Central memory CD8-positive, alpha-beta T cell (primary cell): Measurements from ENCODE around the gene MED12L.

Source experiments
- ATAC-seq: fragments of 150-1000 bp; cut with Tn5 transposase; replicated peaks from 2 replicates; pipeline ENCODE4 v1.10.0; 2022; ENCODE audit warnings: mild to moderate bottlenecking, moderate FRiP score, moderate number of reproducible peaks; ENCODE audit not compliant: poor library complexity, severe bottlenecking; ENCODE audit errors: extremely low read depth
- DNase-seq, 2 donors: peaks; one replicate each; pipeline ENCODE4 v3.0.0; 2021; ENCODE audit warnings: low spot score in 2 of 2
- H3K27ac Mint-ChIP-seq: one replicate; pipeline ENCODE4 v1.8.0; 2022; ENCODE audit warnings: low read depth, mild to moderate bottlenecking, moderate library complexity, mixed read lengths
- H3K27me3 Mint-ChIP-seq: one replicate; pipeline ENCODE4 v1.8.0; 2022; ENCODE audit warnings: mixed read lengths
- H3K36me3 Mint-ChIP-seq: one replicate; pipeline ENCODE4 v1.8.0; 2022; ENCODE audit warnings: mild to moderate bottlenecking, moderate library complexity, mixed read lengths; ENCODE audit not compliant: insufficient read depth
- H3K4me1 Mint-ChIP-seq: one replicate; pipeline ENCODE4 v1.8.0; 2022; ENCODE audit warnings: mixed read lengths
- H3K4me3 Mint-ChIP-seq: one replicate; pipeline ENCODE4 v1.8.0; 2022; ENCODE audit warnings: mild to moderate bottlenecking, moderate library complexity, mixed read lengths
- H3K9me3 Mint-ChIP-seq: one replicate; pipeline ENCODE4 v1.8.0; 2022; ENCODE audit warnings: mixed read lengths

MED12L gene

DNA sequence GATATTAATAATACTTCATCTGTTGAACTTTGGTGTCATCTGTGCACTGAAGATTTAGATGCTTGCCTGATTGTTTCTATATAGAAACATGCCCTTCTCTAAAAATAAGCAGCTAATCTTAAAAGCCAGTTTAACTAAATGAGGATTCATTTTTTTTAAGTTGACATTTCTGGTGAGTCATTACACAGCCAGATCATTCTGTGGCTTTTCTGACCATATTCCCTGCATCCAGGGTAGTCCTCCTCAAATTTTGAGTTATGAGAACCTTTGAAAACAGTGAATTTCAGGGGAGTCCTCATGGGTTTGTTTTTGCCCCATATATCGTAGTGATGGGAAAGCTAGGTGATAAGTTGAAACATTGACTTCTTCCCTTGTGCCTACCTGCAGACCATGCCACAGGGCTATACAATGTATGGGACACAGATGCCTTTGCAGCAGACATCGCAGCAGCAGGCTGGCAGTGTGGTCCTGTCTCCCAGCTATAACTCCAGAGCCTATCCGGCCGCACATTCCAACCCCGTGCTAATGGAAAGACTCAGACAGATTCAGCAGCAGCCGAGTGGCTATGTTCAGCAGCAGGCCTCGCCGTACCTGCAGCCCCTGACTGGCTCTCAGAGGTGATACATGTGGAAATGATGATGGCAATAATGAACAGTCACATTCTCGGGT is 325.6 kb downstream of the MED12L start:
- no peaks in the 10 kb centered on the region for H3K36me3 Mint-ChIP-seq
- DNase-seq (no peak), ATAC-seq (no peak)
- H3K4me1 Mint-ChIP-seq = no peaks in the 10 kb centered on the region
- H3K27ac Mint-ChIP-seq = no peak overlapping the region
- H3K27me3 Mint-ChIP-seq = peaks cover 25% of the 10 kb centered on the region
- H3K9me3 Mint-ChIP-seq = no peaks in the 10 kb centered on the region
- H3K4me3 Mint-ChIP-seq = no peak overlapping the region

DNA sequence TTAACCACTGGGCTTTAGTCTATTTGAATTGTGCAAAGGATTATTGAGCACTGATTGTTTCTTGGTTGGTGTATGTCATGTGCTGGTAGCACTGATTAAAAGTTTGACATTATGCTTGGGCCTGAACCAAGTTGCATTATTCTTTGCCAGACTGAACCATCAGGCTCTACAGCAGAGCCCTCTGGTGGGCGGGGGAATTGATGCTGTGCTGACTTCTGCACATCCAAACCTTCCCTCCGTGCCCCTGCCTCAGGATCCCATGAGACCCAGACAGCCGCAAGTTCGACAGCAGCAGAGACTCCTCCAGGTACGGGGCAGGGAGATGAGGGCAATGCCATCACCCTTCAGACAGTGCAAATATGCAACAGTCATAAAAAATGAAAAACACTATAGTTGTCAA is 327.5 kb downstream of the MED12L start:
- no peak overlapping the region for H3K4me3 Mint-ChIP-seq
- DNase-seq (no peak), ATAC-seq (no peak)
- H3K4me1 Mint-ChIP-seq = no peaks in the 10 kb centered on the region
- no peak overlapping the region for H3K27ac Mint-ChIP-seq
- peaks cover 11% of the 10 kb centered on the region for H3K27me3 Mint-ChIP-seq
- H3K9me3 Mint-ChIP-seq = no peaks in the 10 kb centered on the region
- H3K36me3 Mint-ChIP-seq = no peaks in the 10 kb centered on the region

DNA sequence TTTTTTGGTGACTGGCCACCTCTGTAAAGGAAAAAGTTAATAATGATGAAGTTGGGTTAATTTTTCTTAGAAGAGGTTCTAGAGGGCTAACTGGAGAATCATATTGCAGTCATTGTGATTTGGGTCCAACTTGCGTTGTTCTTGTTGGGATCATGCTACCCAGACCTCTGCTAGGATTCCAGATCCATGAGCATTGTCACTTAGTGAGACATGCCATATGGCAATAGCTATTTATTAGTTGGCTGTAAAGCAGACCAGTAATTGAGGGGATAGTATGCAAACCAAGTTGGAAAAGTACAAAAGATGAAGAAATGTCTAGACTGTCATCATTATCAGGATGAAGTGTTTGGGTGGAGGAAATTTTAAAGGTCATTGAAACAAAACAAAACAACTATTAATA is 329.8 kb downstream of the MED12L start:
- no peaks in the 10 kb centered on the region for H3K4me1 Mint-ChIP-seq
- H3K9me3 Mint-ChIP-seq = no peaks in the 10 kb centered on the region

DNA sequence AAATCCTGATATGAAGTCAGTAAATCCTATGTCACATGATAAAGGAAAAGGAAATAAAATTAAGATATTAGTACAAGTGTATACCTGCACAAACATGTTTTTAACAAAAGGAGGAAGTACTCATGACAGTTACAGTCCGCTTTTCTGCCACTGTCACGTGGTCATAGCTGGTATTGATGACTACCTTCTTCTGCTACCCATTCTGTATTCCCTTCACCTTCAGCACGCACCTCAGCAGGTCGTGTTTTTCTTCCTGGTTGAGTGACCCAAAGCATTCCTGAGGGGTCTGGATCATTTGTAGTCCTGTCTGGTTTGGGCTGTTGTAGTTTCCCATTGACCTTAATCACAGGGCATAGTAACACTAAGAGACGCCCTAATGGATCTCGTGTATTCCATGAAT is 334.3 kb downstream of the MED12L start:
- Mint-ChIP-seq H3K4me3 (no peak overlapping the region), H3K27ac (no peak overlapping the region), H3K27me3 (no peaks in the 10 kb centered on the region), H3K9me3 (no peaks in the 10 kb centered on the region), H3K36me3 (no peaks in the 10 kb centered on the region), H3K4me1 (no peaks in the 10 kb centered on the region)
- ATAC-seq = no peak
- DNase-seq = no peak

More for the DNA sequence above, 329.8 kb downstream of the MED12L start:
- no peaks in the 10 kb centered on the region for H3K36me3 Mint-ChIP-seq
- H3K27ac Mint-ChIP-seq = no peak overlapping the region
- DNase-seq (no peak), ATAC-seq (no peak)
- no peaks in the 10 kb centered on the region for H3K27me3 Mint-ChIP-seq
- no peak overlapping the region for H3K4me3 Mint-ChIP-seq

DNA sequence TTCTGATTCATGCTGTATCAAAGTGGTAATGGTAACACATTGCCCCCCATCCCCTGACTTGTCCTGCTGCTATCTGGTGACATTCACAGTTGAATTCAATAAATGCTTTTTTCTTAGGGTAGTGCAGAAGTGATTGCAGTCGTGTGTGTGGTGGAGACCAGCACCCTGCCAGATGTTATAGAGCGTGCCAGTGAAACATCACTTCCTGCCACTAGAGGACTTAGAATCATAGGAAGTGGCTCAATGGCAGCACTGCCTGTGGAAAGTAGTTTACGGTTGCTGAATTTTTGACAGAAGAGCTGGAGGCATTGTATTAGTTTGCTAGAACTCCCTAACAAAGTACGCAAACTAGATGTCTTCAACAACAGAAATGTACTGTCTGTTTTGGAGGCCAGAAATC is 336.5 kb downstream of the MED12L start:
- no peak for DNase-seq
- H3K9me3 Mint-ChIP-seq = no peaks in the 10 kb centered on the region
- H3K4me1 Mint-ChIP-seq = no peaks in the 10 kb centered on the region
- peaks cover 9% of the 10 kb centered on the region for H3K27me3 Mint-ChIP-seq
- no peaks in the 10 kb centered on the region for H3K36me3 Mint-ChIP-seq
- ATAC-seq = no peak
- no peak overlapping the region for H3K4me3 Mint-ChIP-seq
- no peak overlapping the region for H3K27ac Mint-ChIP-seq

DNA sequence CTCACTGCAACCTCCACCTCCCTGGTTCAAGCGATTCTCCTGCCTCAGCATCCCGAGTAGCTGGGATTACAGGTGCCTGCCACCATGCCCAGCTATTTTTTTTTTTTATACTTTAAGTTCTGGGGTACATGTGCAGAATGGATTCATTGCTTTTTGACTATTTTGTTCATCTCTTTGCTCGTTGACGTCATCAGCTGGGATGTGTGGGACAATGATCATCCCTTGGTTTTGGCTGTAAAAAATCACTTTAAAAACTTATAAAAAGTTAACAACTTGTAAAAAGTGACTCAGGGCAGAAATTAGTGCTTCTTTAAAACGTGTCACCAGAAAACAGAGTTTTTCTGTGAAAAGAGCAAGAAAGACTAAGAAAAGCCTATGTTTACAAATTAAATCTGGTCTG is 337.6 kb downstream of the MED12L start:
- peaks cover 9% of the 10 kb centered on the region for H3K27me3 Mint-ChIP-seq
- H3K4me3 Mint-ChIP-seq = no peak overlapping the region
- ATAC-seq (no peak), DNase-seq (no peak)
- no peaks in the 10 kb centered on the region for H3K9me3 Mint-ChIP-seq
- no peaks in the 10 kb centered on the region for H3K4me1 Mint-ChIP-seq
- no peaks in the 10 kb centered on the region for H3K36me3 Mint-ChIP-seq
- no peak overlapping the region for H3K27ac Mint-ChIP-seq

DNA sequence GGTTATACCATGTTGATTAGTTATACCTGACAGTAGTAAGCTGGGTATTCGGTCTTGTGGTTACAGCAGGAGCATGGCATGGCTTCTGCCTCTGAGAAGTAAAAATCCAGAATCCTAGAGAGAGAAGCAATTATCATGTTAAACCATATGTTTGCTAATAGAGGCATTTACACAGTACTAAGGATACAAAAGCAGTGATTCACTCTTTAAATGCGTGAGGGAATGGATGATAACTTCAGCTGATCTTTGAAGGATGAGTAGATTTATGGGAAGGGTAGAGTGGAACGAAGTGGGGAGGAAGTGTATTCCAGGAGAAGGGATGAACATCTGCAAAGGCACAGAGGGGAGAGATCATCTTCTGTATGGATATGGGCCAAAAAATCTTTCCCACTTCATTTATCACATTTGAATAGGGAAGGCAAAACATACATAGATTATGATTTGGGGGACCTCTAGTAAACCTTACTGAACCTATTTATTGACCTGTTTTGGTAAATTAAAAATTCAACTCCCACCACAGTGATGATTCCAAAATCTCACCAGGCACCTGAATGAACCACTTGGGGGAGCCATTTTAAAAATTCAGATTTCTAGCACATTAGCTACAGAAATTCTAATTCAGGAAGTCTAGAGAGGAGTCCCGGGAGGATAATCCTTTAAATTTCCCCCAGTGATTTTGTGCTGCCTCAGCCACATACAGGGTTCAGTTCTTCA is 340.3 kb downstream of the MED12L start:
- Mint-ChIP-seq H3K27ac (no peak overlapping the region), H3K9me3 (no peaks in the 10 kb centered on the region), H3K36me3 (no peaks in the 10 kb centered on the region), H3K27me3 (peaks cover 20% of the 10 kb centered on the region), H3K4me1 (no peaks in the 10 kb centered on the region), H3K4me3 (no peak overlapping the region)
- DNase-seq (no peak), ATAC-seq (no peak)

DNA sequence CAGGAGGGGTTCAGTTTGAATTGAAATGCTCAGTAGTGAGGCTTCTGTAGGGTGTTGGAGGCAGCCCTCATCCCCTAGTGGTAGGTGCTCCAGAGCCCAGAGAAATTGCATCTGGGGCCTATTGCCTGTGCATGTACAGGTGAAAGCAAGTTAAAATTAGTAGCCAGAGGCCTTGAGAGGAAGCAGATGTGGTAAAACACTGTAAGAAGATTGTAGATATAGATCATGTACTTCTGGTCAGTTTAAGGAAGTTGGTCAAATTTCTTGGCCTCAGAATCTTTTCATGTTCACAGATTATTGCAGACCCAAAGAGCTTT is 340.8 kb downstream of the MED12L start:
- ATAC-seq (no peak), DNase-seq (no peak)
- H3K27me3 Mint-ChIP-seq = peaks cover 25% of the 10 kb centered on the region
- H3K27ac Mint-ChIP-seq = no peak overlapping the region
- H3K4me3 Mint-ChIP-seq = no peak overlapping the region
- H3K4me1 Mint-ChIP-seq = no peaks in the 10 kb centered on the region
- no peaks in the 10 kb centered on the region for H3K9me3 Mint-ChIP-seq
- no peaks in the 10 kb centered on the region for H3K36me3 Mint-ChIP-seq

DNA sequence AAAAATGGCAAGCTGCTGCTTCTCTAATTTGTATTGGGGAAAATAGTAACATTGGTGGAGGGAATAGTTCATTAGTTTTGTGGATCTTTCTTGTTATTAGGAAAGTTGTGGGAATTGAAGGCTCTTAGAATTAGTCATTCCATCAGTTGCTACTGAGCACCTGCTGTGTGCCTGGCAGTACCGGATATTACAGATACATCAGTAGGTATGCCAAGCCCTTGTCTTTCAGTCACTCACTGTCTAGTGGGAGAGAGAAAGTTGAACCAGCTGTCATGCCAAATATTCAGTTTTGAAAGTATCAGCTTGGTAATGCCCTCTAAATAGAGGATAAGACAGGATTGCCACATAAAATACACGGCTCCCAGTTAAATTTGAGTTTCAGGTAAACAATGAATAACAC is 342.9 kb downstream of the MED12L start:
- no peaks in the 10 kb centered on the region for H3K36me3 Mint-ChIP-seq
- H3K27ac Mint-ChIP-seq = no peak overlapping the region
- no peaks in the 10 kb centered on the region for H3K9me3 Mint-ChIP-seq
- H3K4me1 Mint-ChIP-seq = no peaks in the 10 kb centered on the region
- ATAC-seq = no peak
- no peak overlapping the region for H3K4me3 Mint-ChIP-seq
- no peak for DNase-seq
- H3K27me3 Mint-ChIP-seq = peaks cover 28% of the 10 kb centered on the region

DNA sequence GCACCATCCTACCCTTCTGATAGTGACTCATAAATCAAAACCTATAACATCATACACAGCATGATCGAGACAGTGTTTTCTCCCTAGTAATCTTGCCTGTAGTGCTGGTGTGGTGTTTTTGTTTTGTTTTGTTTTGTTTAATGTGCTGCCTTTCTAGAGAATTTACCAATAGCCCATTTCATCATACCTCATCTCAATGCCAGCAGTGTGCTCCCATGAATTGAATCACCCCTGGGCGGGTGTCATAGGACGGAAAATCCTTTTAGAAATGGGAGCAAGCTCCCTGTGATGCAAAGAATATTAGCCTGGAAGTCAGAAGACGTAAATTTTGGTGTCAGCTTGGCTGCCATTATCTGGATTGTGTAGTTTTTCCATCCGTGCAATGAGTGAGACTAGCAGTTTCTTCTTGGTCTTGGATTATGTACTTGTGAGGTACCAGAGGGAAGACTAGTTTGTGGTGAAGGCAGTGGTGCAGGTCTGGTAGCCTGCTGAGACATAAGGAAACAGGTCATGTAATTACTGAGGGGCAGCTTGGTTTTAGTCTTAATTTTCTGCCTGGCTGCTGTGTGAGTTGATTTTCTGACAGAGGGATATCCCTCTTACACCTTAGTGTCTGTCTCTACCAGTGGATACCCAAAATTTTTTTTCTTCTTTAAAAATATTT is 345.5 kb downstream of the MED12L start:
- H3K36me3 Mint-ChIP-seq = no peaks in the 10 kb centered on the region
- no peaks in the 10 kb centered on the region for H3K9me3 Mint-ChIP-seq
- H3K27ac Mint-ChIP-seq = no peak overlapping the region
- H3K4me3 Mint-ChIP-seq = no peak overlapping the region
- DNase-seq = no peak
- no peaks in the 10 kb centered on the region for H3K4me1 Mint-ChIP-seq
- no peak for ATAC-seq
- peaks cover 21% of the 10 kb centered on the region for H3K27me3 Mint-ChIP-seq

DNA sequence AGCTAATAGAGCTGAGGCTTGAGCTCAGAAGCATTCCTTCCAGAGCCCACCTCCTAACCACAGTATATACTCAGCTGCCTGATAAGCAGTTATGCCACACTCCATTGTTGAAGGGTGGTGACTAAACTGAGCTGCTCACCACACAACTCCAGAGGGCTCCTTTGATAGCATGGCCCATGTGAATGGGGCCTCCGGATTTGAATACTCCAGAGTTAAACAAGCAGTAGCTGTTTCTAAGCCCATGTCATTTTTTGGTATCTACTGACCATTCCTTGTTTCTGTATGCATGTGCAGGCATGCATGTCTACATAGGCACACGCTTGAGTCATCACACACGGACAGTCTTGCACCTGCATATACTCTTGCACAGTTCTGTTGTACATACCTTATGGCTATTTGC is 346.5 kb downstream of the MED12L start:
- Mint-ChIP-seq H3K36me3 (no peaks in the 10 kb centered on the region), H3K27me3 (peaks cover 19% of the 10 kb centered on the region), H3K27ac (no peak overlapping the region), H3K4me1 (no peaks in the 10 kb centered on the region), H3K9me3 (no peaks in the 10 kb centered on the region), H3K4me3 (no peak overlapping the region)
- ATAC-seq (no peak), DNase-seq (no peak)

DNA sequence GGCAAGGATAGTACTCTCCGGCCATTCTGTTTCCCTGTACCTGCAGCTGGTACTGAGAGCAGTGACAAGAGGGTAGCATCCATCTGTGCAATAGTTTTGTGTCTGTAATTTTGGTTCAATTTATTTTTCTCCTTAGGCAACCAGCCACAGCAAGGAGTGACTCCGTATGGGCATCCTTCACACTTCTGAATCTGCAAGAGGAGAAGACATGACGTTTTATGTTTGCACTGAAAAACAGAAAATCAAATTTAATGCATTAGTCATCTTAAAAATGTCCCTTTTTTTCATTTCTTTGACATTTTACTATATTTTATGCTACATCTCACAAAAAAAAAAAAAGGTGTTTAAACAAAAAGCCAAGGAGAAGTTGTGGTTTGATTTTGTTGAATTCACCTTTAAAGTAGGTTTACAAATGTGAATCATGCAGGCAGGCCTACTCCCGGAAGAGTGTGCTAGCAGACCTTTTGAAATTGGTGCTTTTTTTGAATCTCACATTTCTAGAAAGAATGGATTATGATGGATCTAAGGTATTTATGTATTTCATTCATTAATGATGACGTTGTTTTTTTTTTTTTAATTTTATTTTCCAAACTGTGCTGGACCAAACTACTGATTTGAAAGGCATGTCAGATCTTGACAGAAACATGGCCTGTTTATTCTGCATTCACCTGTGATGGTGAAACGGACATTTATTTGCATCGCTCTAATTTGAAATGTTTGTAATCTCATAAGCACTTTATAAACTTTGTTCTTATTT is 347.3 kb downstream of the MED12L start:
- H3K36me3 Mint-ChIP-seq = no peaks in the 10 kb centered on the region
- no peaks in the 10 kb centered on the region for H3K9me3 Mint-ChIP-seq
- DNase-seq = no peak
- ATAC-seq = no peak
- no peaks in the 10 kb centered on the region for H3K4me1 Mint-ChIP-seq
- H3K27ac Mint-ChIP-seq = no peak overlapping the region
- H3K4me3 Mint-ChIP-seq = no peak overlapping the region
- H3K27me3 Mint-ChIP-seq = peaks cover 26% of the 10 kb centered on the region
